GM12878 (cell line): ENCODE data around the gene ABCA7.

ENCODE experiments used
- CHD4 ChIP-seq: fragments of 200-600 bp; sonication (generic); IDR thresholded peaks from 2 replicates; pipeline ENCODE4 v1.6.1; 2016; ENCODE audit warnings: mild to moderate bottlenecking
- CTCF ChIP-seq, 3 experiments: IDR thresholded peaks in 2 of 3; conservative IDR thresholded peaks in 1 of 3; 2 replicates each; pipeline ENCODE4 v1.5.1; 2011; ENCODE audit warnings: low read depth in 3 of 3, low read length in 3 of 3, mild to moderate bottlenecking in 3 of 3, control low read depth in 2 of 3, moderate library complexity in 2 of 3, inconsistent platforms in 1 of 3, mixed read lengths in 1 of 3; ENCODE audit not compliant: control insufficient read depth in 2 of 3, insufficient read depth in 1 of 3; ENCODE audit errors: extremely low read depth in 1 of 3
- E4F1 ChIP-seq: fragments of 450-650 bp; IDR thresholded peaks from 2 replicates; pipeline ENCODE4 v1.6.1; 2018; ENCODE audit warnings: borderline replicate concordance, mild to moderate bottlenecking; ENCODE audit not compliant: partially characterized antibody
- NR2C2 ChIP-seq: IDR thresholded peaks from 2 replicates; pipeline ENCODE4 v1.6.1; 2011; ENCODE audit warnings: borderline replicate concordance, low read depth; ENCODE audit not compliant: control insufficient read depth, insufficient read length
- PKNOX1 ChIP-seq: fragments of 450-650 bp; IDR thresholded peaks from 2 replicates; pipeline ENCODE4 v1.6.1; 2016; ENCODE audit warnings: mild to moderate bottlenecking
- PRDM15 ChIP-seq: fragments of 450-650 bp; formaldehyde crosslinking; IDR thresholded peaks from 2 replicates; pipeline ENCODE4 v1.4.0; 2020; ENCODE audit warnings: mild to moderate bottlenecking, moderate library complexity
- RB1 ChIP-seq: fragments of 450-650 bp; formaldehyde crosslinking; IDR thresholded peaks from 2 replicates; pipeline ENCODE4 v1.6.1; 2017; ENCODE audit warnings: mild to moderate bottlenecking, borderline replicate concordance
- ZBTB11 ChIP-seq: fragments of 450-650 bp; formaldehyde crosslinking; IDR thresholded peaks from 2 replicates; pipeline ENCODE4 v1.5.0; 2022; ENCODE audit warnings: mild to moderate bottlenecking, missing genetic modification characterization
- ZZZ3 ChIP-seq: IDR thresholded peaks from 2 replicates; pipeline ENCODE4 v1.6.1; 2011; ENCODE audit warnings: low read depth; ENCODE audit not compliant: control insufficient read depth, insufficient read length

GRCh38 chr19:1084024-1084868, 44.3 kb downstream of the ABCA7 start:
- TF ChIP-seq CTCF (IDR thresholded peaks at IDR 0.05 in 2 of 3, conservative IDR thresholded peaks at IDR 0.05 in 1 of 3; ENCODE audit: control insufficient read depth in 2 of 3, extremely low read depth in 1 of 3, insufficient read depth in 1 of 3, low read depth in 3 of 3, low read length in 3 of 3) (no peak), ZBTB11 (CRISPR knock-in tag) (no peak), RB1 (no peak), ZZZ3 (no peak), PKNOX1 (no peak), E4F1 (no peak), PRDM15 (CRISPR knock-in tag) (no peak), CHD4 (no peak), NR2C2 (no peak)
